ENCODE data around the gene HOXA13. TPM values are rescaled to one million over a fixed set of nuclear protein-coding genes. Genes with fewer than 3 reads are reported as not detected.
A peak's percentile ranks its signal among the peaks of the same experiment; 100 is the strongest.

Gene HOXA13
- total RNA-seq, 1 donor: 8.0 TPM

GRCh38 chr7:27242555-27243339 lies 42.9 kb upstream of the HOXA13 start, which contains the start of gene EVX1:
TSS of gene EVX1 (plus strand) at chr7:27242802. CDS start at chr7:27243031, 229 bp downstream.
- H3K36me3 ChIP-seq (ENCODE audit: insufficient read depth, low read length): no peaks in the 10 kb centered on the region
- no peak for TF ChIP-seq CTCF (IDR thresholded peaks at IDR 0.05; ENCODE audit: extremely low read depth, low read depth, low read length)
- peaks cover 79% of the 10 kb centered on the region for H3K27me3 ChIP-seq (ENCODE audit: insufficient read depth, low read length)
- H3K27ac ChIP-seq (ENCODE audit: low read depth, low read length): no peak within 1 kb of the TSS
- no peaks in the 10 kb centered on the region for H4K20me1 ChIP-seq (ENCODE audit: insufficient read depth, low read length)
- no peaks in the 10 kb centered on the region for H3K9me3 ChIP-seq (ENCODE audit: low read depth, low read length)
- peak; percentile 91 for DNase-seq (ENCODE audit: insufficient read length, low spot score, missing footprints)
- peak within 1 kb of the TSS; percentile 60 for H3K4me3 ChIP-seq (ENCODE audit: insufficient read depth, low read length)
- H2AFZ ChIP-seq (ENCODE audit: low read length): peak within 1 kb of the TSS; percentile 47
- H3K4me1 ChIP-seq (ENCODE audit: insufficient read depth, low read length): peaks cover 9% of the 10 kb centered on the region
- peak within 1 kb of the TSS; percentile 87 for H3K4me2 ChIP-seq (ENCODE audit: insufficient read depth, low read length)
- H3K79me2 ChIP-seq (ENCODE audit: insufficient read depth, low read length): no peaks in the 10 kb centered on the region

GRCh38 chr7:27242154-27242553 lies 42.3 kb upstream of the HOXA13 start:
- Histone ChIP-seq H3K36me3 (ENCODE audit: insufficient read depth, low read length) (no peaks in the 10 kb centered on the region), H4K20me1 (ENCODE audit: insufficient read depth, low read length) (no peaks in the 10 kb centered on the region), H3K4me2 (ENCODE audit: insufficient read depth, low read length) (peak overlapping the region; percentile 87), H2AFZ (ENCODE audit: low read length) (peak overlapping the region; percentile 47), H3K27me3 (ENCODE audit: insufficient read depth, low read length) (peaks cover 73% of the 10 kb centered on the region), H3K4me3 (ENCODE audit: insufficient read depth, low read length) (peak overlapping the region; percentile 60), H3K9me3 (ENCODE audit: low read depth, low read length) (no peaks in the 10 kb centered on the region), H3K27ac (ENCODE audit: low read depth, low read length) (no peak overlapping the region), H3K4me1 (ENCODE audit: insufficient read depth, low read length) (peaks cover 12% of the 10 kb centered on the region), H3K79me2 (ENCODE audit: insufficient read depth, low read length) (no peaks in the 10 kb centered on the region)
- peak; percentile 62 for DNase-seq (ENCODE audit: insufficient read length, low spot score, missing footprints)
- TF ChIP-seq CTCF (IDR thresholded peaks at IDR 0.05; ENCODE audit: extremely low read depth, low read depth, low read length): no peak

- H3K36me3 ChIP-seq (ENCODE audit: insufficient read depth, low read length): no peaks in the 10 kb centered on the region
- no peak overlapping the region for H2AFZ ChIP-seq (ENCODE audit: low read length)
- no peak overlapping the region for H3K4me3 ChIP-seq (ENCODE audit: insufficient read depth, low read length)
- H3K27me3 ChIP-seq (ENCODE audit: insufficient read depth, low read length): peaks cover 66% of the 10 kb centered on the region
- peak; percentile 78 for DNase-seq (ENCODE audit: insufficient read length, low spot score, missing footprints)
- no peaks in the 10 kb centered on the region for H4K20me1 ChIP-seq (ENCODE audit: insufficient read depth, low read length)
- H3K4me2 ChIP-seq (ENCODE audit: insufficient read depth, low read length): no peak overlapping the region
- peaks cover 12% of the 10 kb centered on the region for H3K4me1 ChIP-seq (ENCODE audit: insufficient read depth, low read length)
- no peaks in the 10 kb centered on the region for H3K9me3 ChIP-seq (ENCODE audit: low read depth, low read length)
- H3K27ac ChIP-seq (ENCODE audit: low read depth, low read length): no peak overlapping the region
- no peak for TF ChIP-seq CTCF (IDR thresholded peaks at IDR 0.05; ENCODE audit: extremely low read depth, low read depth, low read length)
- H3K79me2 ChIP-seq (ENCODE audit: insufficient read depth, low read length): no peaks in the 10 kb centered on the region
These were observed 41.5 kb upstream of the HOXA13 start for GRCh38 chr7:27241189-27242056.

Measured in osteoblast (primary cell).